Lower leg skin (tissue), 3 donors: ENCODE data around the gene LZIC.

Experiments
- POLR2A ChIP-seq, 2 donors: fragments of 450-650 bp; IDR thresholded peaks; one replicate each; pipeline ENCODE4 v1.6.1; 2016 to 2017; ENCODE audit warnings: antibody characterized with exemption in 2 of 2, mild to moderate bottlenecking in 1 of 2, moderate library complexity in 1 of 2
- TF ChIP-seq, protein P1 (sequence below), 3 donors: fragments of 450-650 bp; IDR thresholded peaks; one replicate each; pipeline ENCODE4 v1.5.1; 2016; ENCODE audit warnings: antibody characterized with exemption in 3 of 3, mild to moderate bottlenecking in 3 of 3, moderate library complexity in 2 of 3

DNA sequence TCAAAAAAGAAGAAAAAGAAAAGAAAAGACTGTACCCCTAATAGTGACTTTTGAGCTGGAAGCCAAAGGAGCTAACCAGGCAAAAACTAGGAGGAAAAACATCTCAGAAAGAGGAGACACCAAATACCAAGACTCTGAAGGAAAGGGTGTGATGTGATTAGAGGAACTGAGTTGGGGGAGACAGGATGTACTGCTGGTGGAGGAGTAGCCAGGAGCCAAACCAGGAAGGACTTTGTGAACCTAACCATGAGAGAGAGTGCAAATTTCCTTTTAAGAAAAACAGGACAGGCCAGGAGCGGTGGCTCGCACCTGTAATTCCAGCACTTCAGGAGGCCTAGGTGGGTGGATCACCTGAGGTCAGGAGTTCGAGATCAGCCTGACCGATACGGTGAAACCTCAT is 49.7 kb upstream of the LZIC start:
- no peak for TF ChIP-seq POLR2A (IDR thresholded peaks at IDR 0.05)
- TF ChIP-seq, protein P1, sequence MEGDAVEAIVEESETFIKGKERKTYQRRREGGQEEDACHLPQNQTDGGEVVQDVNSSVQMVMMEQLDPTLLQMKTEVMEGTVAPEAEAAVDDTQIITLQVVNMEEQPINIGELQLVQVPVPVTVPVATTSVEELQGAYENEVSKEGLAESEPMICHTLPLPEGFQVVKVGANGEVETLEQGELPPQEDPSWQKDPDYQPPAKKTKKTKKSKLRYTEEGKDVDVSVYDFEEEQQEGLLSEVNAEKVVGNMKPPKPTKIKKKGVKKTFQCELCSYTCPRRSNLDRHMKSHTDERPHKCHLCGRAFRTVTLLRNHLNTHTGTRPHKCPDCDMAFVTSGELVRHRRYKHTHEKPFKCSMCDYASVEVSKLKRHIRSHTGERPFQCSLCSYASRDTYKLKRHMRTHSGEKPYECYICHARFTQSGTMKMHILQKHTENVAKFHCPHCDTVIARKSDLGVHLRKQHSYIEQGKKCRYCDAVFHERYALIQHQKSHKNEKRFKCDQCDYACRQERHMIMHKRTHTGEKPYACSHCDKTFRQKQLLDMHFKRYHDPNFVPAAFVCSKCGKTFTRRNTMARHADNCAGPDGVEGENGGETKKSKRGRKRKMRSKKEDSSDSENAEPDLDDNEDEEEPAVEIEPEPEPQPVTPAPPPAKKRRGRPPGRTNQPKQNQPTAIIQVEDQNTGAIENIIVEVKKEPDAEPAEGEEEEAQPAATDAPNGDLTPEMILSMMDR (IDR thresholded peaks at IDR 0.05) = no peak
